ENCODE data around the gene NOP56.

The NOP56 gene

DNA sequence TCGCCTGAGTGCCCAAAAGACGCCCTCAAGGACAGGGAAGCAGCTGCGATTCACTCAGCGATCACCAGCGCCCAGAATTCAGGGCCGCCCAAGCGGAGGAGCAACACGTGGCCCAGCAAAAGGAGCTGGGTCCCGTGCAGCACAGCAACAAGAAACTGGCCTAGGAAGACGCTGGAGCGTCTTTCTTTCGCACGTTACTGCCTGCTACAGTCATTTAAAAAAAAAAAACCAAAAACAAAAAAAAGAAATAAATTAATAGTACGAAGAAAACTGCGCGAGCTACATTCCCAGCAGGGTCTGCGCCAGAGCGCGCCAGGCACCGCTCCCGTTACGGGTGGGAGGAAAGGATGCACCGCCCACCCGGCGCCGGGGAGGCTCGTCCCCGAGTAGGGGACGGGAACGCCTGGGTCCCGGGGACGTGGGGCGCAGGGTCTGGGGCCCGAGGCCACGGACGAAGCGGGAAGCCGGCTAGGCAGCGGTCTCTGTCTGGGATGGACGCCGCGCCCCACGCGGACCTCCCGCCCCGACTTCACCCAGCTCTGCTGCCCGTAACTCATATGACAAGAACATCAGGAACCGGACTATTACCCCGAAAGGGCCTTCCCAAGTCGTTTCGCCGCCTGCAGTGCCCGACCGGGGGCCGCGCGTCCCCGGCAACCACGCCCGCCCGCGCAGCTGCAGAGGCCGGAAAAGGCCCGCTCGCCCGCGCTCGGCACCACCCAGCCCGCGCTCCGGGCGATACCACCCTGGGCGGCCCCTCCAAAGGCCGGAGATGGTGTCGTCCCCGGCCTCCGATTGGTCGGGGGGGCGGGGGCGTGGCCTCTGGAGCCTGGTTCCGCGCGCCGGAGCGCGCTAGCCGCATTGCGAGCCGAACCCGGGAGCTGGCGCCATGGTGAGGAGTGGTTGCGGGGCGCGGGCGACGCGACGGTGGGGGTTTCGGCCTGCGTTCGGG lies at the start of gene NOP56:
NOP56 (plus strand) TSS at position 861 of the 952 bp plus-strand sequence; CDS start at position 890, 29 bp downstream.
- peak; percentile 76 for DNase-seq

DNA sequence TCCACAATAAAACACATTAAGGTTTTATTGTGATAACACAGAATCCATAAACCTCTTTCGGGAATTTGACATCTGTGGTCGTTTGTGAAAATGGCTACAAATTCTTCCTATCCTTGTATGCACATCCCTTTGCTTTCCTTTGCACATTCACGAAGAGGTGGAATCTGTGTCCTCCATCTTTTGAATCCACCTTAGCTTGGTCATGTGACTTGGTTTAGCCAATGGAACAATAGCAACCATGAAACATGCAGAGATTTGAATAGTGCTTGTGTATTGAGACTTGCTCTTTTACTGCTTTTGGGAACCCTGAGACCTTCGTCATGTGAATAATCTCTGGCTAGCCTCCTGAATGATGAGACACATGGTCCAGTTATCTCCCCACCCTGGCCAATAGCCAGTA lies 49.7 kb upstream of the NOP56 start:
- no peak for DNase-seq

GRCh38 chr20:2603816-2604505 lies 48.5 kb upstream of the NOP56 start:
- no peak for DNase-seq

- no peak for DNase-seq
These were observed 48.0 kb upstream of the NOP56 start for GRCh38 chr20:2604506-2604835.

GRCh38 chr20:2606507-2607006 lies 45.9 kb upstream of the NOP56 start:
- DNase-seq, result no peak

GRCh38 chr20:2610326-2610725 lies 42.1 kb upstream of the NOP56 start:
- no peak for DNase-seq

DNA sequence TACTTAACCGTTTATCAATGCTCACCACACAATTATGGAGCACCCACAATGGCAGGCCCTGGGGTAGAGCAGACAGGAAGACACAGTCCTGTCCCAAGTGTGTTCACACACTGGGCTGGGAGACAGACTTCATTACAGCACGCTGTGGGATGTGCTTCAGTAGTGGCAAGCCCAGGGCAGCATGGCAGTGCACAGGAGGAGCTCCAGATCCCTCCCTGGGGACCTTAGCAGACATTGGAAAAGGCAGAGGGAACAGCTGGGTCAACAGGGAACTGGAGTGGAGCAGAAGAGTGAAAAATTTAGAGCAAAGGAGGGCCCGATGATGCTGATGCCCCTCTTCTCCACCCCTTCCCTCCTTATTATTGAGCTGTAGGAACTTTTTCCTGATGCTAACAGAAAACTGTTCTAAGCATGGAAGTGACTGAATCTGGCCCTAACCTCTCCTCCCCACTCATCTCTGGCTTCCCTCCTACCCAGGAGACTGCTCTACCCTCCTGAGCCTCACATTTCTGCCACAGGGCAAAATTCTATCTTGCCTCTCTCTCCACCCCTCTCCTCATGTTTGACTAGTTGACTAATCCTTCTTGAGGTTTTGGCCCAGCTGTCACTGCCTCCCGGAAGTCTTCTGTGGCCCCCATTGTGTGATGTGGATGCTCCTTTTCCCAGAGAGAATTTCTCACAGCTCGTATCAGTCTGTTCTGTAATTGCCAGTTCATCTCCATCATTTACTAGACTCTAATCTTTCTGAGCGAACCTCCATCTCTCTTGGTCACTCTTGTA lies 41.3 kb upstream of the NOP56 start:
- no peak for DNase-seq

DNA sequence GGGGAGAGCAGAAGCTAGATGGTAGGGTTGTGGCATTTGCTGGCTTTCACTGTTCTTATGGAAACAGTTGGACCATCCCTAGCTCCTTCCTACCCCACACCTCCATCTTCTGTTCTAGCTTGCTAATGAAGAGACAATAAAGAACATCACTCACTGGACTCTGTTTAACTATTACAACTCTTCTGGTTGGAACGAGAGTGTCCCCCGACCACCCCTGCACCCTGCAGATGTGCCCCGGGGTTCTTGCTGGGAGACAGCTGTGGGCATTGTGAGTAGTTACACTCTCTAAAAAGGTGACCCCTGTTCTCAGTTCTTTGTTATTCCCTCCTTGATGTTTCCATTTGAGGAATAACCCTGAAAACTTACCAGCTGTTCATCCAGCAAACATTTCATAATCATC lies 40.4 kb upstream of the NOP56 start:
- DNase-seq, result no peak

GRCh38 chr20:2616634-2617033 lies 35.8 kb upstream of the NOP56 start:
- no peak for DNase-seq

DNA sequence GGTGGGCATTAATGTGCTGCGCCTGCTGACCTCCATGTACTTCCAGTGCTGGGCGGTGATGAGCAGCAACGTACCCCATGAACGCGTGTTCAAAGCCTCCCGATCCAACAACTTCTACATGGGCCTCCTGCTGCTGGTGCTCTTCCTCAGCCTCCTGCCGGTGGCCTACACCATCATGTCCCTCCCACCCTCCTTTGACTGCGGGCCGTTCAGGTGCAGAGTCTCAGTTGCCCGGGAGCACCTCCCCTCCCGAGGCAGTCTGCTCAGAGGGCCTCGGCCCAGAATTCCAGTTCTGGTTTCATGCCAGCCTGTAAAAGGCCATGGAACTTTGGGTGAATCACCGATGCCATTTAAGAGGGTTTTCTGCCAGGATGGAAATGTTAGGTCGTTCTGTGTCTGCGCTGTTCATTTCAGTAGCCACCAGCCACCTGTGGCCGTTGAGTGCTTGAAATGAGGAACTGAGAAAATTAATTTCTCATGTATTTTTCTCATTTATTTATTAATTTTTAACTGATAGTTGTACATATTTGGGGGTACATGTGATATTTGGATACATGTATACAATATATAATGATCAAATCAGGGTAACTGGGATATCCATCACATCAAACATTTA lies 35.2 kb upstream of the NOP56 start:
- no peak for DNase-seq

DNA sequence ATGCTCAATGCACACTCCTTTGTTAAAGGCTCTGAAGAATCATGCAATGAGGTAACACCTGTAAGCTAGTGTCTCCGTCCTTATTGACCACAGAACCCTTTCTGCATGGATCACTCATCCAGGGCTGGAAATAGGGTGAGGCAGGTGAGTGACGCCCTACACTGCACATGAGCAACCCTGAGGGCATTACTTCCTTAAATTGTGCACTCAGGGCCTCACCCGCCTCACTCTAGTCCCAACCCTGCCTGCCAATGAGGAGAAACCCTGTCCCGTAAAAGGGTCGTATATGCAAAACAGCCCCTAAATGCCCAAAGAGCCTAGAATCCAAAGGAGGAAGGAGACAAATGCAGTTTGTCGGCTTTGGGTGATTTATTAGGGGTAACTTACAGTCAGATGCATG lies 33.6 kb upstream of the NOP56 start:
- DNase-seq, result no peak

- DNase-seq, result no peak
These were observed 33.1 kb upstream of the NOP56 start for GRCh38 chr20:2619337-2619736.

- DNase-seq, result no peak
These were observed 32.4 kb upstream of the NOP56 start for GRCh38 chr20:2619961-2620595.

- DNase-seq, result no peak
These were observed 28.2 kb upstream of the NOP56 start for GRCh38 chr20:2624190-2624589.

GRCh38 chr20:2625062-2625461 lies 27.4 kb upstream of the NOP56 start:
- DNase-seq, result no peak

GRCh38 chr20:2626853-2627541 lies 25.4 kb upstream of the NOP56 start:
- DNase-seq, result no peak

DNA sequence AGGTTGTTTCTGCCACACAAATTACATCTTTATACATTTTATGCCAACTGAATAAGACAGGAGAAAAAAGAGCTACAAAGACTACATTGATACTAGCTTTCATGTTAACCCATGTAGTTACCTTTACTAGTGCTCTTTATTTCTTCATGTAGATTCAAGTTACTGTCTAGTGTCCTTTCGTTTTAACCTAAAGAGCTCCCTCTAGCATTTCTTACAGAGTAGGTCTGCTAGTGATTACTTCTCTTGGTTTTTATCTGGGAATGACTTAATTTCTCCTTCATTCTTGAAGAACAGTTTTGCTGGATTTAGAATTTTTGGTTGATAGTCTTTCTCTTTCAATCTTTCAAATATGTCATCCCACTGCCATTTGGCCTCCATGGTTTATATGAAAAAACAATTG lies 21.2 kb upstream of the NOP56 start:
- DNase-seq, result no peak

- no peak for DNase-seq
These were observed 19.1 kb upstream of the NOP56 start for GRCh38 chr20:2633381-2633780.

GRCh38 chr20:2637246-2637645 lies 15.2 kb upstream of the NOP56 start:
- no peak for DNase-seq

GRCh38 chr20:2640260-2640659 lies 12.2 kb upstream of the NOP56 start:
- DNase-seq, result no peak

GRCh38 chr20:2640899-2641298 lies 11.5 kb upstream of the NOP56 start:
- DNase-seq, result no peak

GRCh38 chr20:2643708-2644107 lies 8.7 kb upstream of the NOP56 start:
- no peak for DNase-seq
